GM21717 (cell line): Measurements from ENCODE around the gene F2.

Experiments
- ATAC-seq: cut with Tn5 transposase; IDR thresholded peaks from one replicate; pipeline ENCODE4 v1.9.1; 2021; ENCODE audit warnings: mild to moderate bottlenecking, moderate library complexity; ENCODE audit not compliant: unreplicated experiment

The F2 gene

DNA sequence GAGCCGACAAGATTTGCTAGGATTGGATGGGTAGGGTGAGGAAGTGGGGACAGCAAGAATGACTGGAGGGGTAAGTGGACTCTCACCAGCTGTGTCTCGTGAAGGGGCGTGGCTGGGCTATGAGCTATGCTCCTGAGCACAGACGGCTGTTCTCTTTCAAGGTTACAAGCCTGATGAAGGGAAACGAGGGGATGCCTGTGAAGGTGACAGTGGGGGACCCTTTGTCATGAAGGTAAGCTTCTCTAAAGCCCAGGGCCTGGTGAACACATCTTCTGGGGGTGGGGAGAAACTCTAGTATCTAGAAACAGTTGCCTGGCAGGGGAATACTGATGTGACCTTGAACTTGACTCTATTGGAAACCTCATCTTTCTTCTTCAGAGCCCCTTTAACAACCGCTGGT lies 19.9 kb downstream of the F2 start:
- ATAC-seq = no peak

- ATAC-seq = no peak
Observed at GRCh38 chr11:46741600-46742484, 22.8 kb downstream of the F2 start.

- no peak for ATAC-seq
Observed at GRCh38 chr11:46743043-46743442, 24.0 kb downstream of the F2 start.

GRCh38 chr11:46743693-46744339 lies 24.8 kb downstream of the F2 start:
- no peak for ATAC-seq

GRCh38 chr11:46745328-46745727 lies 26.3 kb downstream of the F2 start:
- ATAC-seq = no peak

DNA sequence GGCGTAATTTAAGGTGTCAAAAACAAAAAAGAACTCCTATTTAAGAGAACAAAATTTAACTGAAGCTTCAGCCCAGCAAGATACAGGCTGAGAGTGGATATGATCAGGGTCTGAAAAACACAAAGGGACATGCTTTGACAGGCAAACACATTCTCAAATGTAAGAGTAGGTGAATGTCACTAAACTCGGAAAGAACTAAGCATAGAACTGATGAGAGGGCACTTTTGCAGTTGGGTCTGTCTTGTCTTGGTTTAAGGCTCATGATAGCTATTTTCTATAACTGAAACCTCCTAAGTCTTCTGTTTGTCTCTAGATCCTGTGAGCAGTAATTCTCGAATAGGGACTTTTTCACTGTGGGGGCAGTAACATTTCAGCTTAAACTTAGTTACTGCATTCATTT lies 27.0 kb downstream of the F2 start:
- no peak for ATAC-seq

DNA sequence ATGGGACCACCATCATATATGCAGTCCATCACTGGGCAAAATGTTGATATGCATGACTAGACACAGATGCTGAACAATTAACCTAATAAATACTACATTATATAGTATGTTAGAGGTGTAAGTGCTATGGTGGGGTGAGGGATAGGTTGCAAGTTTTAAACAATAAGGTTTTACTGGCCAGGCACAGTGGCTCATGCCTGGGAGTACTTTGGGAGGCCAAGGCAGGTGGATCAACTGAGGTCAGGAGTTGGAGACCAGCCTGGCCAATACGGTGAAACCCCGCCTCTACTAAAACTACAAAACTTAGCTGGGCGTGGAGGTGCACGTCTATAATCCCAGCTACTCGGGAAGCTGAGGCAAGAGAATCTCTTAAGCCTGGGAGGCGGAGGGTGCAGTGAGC lies 28.1 kb downstream of the F2 start:
- no peak for ATAC-seq

DNA sequence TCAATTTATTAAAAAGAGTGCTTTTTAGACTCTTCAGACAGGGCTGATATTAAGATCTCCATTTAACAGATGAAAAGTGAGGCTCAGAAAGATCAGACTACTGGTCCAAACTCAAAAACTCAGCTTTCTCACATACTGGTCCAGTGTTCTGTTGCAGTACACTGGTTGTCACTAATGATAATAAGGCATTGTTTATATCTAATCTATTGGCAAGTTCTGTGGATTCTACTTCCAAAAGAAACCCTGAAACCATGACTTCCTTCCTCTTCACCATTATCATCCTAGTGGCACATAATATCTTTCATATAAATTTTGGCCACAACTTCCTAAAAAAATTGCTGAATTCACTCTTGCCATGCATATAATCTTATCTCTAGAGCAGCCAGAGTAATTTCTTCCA lies 36.9 kb downstream of the F2 start:
- no peak for ATAC-seq

- no peak for ATAC-seq
Observed at GRCh38 chr11:46759196-46759595, 40.2 kb downstream of the F2 start.

GRCh38 chr11:46760429-46761128 lies 41.6 kb downstream of the F2 start:
- ATAC-seq = no peak

DNA sequence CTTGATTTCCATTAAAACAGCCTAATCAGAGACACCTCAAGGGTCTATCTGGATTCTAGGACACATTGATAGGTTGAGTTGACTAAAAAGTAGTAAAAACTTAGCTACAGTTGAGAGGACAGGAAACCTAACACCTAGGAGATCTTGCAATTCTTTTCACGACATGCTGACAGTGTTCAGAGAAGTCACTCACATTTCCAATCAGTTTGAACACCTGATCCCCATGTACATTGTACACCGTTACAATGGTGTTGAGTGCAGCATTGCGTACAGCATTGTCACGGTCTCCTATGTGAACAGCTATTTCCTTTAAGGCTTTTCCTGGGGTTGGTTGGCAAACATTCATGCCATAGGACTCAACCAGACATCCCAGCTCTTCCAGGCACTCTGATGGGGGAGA lies 42.8 kb downstream of the F2 start:
- ATAC-seq = no peak

DNA sequence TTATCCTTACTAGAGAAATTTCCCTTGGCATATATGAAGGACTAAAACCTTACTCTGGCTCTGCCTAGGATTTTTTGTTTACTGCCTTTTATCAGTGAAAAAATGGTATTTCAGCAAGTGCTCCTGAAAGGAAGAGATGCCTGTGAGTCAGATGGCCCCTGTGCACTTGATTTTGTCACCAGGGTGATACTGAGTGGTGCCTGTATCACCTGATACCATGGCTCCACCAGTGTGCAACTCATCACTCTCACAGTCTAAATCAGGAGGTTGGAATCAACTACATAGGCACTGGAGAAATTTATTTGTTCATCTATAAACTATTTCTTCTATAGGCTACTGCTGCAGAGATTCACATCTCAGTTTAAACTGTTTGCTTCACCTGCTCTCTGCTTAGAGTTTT lies 43.2 kb downstream of the F2 start:
- no peak for ATAC-seq

GRCh38 chr11:46766656-46767055 lies 47.6 kb downstream of the F2 start:
- ATAC-seq = no peak

DNA sequence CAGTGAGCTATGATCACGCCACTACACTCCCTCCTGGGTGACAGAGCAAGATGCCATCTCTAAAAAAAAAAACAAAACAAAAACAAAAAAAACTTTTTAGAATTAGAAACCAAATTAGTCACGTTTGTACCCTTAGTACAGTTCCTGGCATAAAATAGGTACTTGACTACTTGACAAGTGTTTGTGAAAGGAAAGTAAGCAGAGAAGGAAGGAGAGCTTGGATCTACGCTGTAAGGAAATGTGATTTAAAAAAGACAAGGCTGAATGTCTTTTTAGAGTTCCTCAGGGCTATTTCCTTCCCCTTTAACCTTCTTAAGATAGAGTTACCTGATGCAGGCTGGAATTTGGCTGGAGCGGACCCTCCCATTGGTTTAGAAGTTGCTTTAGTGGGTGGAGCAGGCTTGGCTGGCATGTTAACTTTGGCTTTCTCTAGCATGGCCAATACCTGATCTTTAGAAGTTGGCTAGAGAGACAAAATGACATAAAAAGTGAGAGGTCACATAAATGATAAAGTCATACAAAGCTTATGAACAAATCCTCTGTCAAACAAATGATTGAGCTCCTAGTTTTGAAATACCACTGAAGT lies 50.7 kb downstream of the F2 start:
- no peak for ATAC-seq

GRCh38 chr11:46776878-46777277 lies 57.9 kb downstream of the F2 start:
- ATAC-seq = no peak

GRCh38 chr11:46778416-46778815 lies 59.4 kb downstream of the F2 start:
- ATAC-seq = no peak
